ENCODE data around the gene GMNN.
"Not testable (repeated sequence)": the region's sequence is repeated elsewhere in the genome, so short reads cannot be mapped to it uniquely, and the experiment has no call there.

DNA sequence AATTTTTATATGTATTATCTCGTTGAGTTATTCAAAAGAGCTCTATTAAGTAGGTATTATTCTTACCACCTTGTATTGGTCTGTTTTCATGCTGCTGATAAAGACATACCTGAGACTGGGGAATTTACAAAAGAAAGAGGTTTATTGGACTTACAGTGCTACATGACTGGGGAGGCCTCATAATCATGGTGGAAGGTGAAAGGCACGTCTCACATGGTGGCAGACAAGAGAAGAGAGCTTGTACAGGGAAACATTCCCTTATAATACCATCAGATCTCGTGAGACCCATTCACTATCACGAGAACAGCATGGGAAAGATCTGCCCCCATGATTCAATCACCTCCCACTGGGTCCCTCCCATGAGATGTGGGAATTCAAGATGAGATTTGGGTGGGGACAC is 20.4 kb upstream of the GMNN start:
- not testable (repeated sequence) for TF ChIP-seq POLR2AphosphoS5 (IDR thresholded peaks at IDR 0.05; ENCODE audit: borderline replicate concordance, low read depth, low read length); EZH2 (IDR thresholded peaks at IDR 0.05); FOXP2 (optimal IDR thresholded peaks at IDR 0.05; ENCODE audit: control extremely low read depth, extremely low read length, insufficient read depth)

Measured in SK-N-MC (cell line).